GM12892 (cell line): ENCODE results near the gene NDUFAF8.

ENCODE experiments used
- DNase-seq: peaks from one replicate; pipeline ENCODE4 v3.0.0; 2011; ENCODE audit not compliant: insufficient read length
- FAIRE-seq: peaks from 2 replicates; lab custom pipeline; 2011; peaks lifted over from hg19 to GRCh38; lab: Jason Lieb, UNC
- POLR2A ChIP-seq: IDR thresholded peaks from 2 replicates; pipeline ENCODE4 v1.6.1; 2011; ENCODE audit warnings: low read depth, low read length, control low read depth
- POLR2AphosphoS5 ChIP-seq: IDR thresholded peaks from 2 replicates; pipeline ENCODE4 v1.6.1; 2011; ENCODE audit warnings: low read depth, low read length, control low read depth
- TAF1 ChIP-seq: IDR thresholded peaks from 2 replicates; pipeline ENCODE4 v1.6.1; 2011; ENCODE audit warnings: low read depth, mild to moderate bottlenecking, control low read depth, low read length, borderline replicate concordance

NDUFAF8 gene

GRCh38 chr17:81231121-81231645, 7.9 kb upstream of the NDUFAF8 start:
- no peak for FAIRE-seq
- TF ChIP-seq POLR2AphosphoS5 (no peak), TAF1 (no peak), POLR2A (no peak)
- DNase-seq, result no peak

- FAIRE-seq, result no peak
- DNase-seq, result no peak
- TF ChIP-seq TAF1 (no peak), POLR2AphosphoS5 (no peak), POLR2A (no peak)
Measured at GRCh38 chr17:81231766-81232581, 7.1 kb upstream of the NDUFAF8 start.

DNA sequence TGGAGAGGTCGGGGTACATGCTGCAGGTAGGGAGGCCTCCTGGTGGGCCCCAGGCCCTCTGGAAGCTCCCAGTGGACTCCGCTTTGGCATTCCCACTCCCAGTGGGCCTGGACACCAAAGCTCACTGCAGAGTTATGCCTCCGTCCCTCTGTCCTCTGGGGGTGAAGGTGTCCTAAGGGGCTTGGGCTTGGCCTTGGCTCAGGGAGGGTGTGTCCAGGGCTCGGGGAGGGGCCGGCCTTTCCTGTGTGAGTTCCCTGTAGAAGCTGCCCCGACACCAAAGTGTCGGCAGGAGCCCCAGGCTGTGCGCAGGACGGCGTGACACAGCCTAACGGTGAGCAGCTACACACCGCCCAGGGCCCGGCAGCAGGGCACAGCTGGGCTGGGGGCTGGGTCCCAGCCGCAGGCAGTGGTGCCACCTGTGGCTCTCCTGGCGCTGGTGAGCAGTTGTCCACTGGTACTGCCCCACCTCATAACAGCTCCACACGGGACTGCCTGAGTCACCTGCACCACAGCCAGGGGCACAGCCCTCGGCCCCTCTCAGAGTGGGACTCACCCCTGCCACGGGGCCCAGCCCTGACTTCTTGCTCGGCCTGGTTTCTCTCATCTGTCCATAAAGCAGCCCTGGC, 6.4 kb upstream of the NDUFAF8 start:
- FAIRE-seq (no peak), DNase-seq (no peak)
- TF ChIP-seq TAF1, result no peak
- TF ChIP-seq POLR2A, result no peak
- TF ChIP-seq POLR2AphosphoS5, result no peak

DNA sequence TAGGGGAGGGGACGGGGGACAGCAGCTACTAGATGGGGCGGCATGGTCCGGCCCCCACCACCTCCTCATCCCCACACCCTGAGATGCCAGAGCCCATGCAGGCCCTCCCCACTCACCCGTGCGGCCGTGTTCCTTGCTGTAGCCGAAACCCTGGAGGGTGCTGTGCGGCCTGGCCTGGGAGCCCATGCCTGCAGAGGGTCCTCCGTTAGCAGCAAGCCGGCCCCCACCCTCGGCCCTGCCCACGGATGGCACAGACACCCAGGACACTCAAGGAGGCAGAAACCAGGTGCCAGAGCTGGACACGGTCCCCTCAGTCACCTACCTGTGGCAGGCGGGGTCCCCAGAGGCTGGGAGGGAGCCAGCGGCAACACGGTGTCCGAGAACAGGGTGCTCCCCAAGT, 5.8 kb upstream of the NDUFAF8 start:
- FAIRE-seq (no peak), DNase-seq (no peak)
- TF ChIP-seq POLR2AphosphoS5 (no peak), TAF1 (no peak), POLR2A (no peak)

GRCh38 chr17:81233811-81234505, 5.2 kb upstream of the NDUFAF8 start:
- TF ChIP-seq POLR2A, result no peak
- no peak for TF ChIP-seq POLR2AphosphoS5
- TF ChIP-seq TAF1, result no peak
- no peak for DNase-seq
- no peak for FAIRE-seq

DNA sequence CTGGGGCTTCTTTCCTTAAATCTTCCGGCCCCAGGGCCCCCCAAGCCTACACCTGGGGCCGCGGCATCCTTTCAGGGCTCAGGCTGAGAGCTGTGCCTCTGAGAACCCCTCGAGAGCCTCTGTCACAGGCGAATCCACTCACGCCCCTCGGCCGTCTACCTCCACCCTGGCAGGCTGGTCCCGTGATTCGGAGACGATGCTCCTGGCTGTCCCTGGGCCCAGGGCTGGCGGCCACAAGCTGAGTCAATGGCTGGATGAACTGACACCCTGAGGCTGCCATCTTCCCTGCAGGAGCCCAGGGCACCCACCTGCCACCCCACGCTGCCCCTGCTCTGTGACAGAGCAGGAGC, 4.6 kb upstream of the NDUFAF8 start:
- DNase-seq (no peak), FAIRE-seq (no peak)
- TF ChIP-seq POLR2AphosphoS5 (no peak), TAF1 (no peak), POLR2A (no peak)

DNA sequence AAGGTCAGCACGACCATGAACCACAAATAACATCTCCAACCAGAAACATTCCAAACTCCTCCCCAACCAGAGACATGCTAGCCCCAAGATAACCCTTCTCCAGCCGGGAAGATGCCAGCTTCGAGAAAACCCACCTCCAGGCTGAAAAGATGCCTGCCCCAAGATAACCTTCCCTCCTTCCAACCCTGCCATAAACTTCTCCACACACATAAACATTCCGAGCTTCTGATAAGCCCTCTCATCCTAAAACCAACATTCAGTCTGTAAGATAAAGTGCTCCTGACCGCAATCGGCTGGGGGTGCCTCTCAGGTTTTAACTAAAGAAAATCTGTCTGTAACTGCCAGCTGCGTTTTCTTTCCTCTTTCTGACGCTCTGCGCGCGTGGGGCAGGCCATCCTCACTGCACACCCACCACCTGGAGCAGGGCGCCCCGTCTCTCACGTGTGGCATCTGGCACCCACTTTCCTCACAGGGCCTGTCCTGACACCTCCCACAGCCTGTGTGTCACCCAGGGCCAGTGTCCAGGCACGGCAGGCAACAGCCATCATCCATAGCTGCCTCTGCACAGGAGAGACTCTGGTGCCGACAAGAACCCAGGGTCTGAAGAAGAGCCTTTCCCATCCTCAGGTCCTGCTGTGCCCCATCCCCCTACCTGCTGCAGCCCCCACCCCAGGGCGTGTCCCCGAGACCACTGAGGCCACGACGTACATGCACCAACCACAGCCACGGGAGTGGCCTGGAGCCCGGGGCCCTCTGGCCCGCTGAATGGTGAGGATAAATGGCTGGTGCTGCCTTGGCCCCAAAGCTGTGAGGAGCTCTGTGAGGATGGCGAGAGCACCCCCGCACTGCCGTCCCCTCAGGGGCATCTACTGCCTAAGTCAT, 3.9 kb upstream of the NDUFAF8 start:
- DNase-seq (no peak), FAIRE-seq (no peak)
- TF ChIP-seq TAF1 (no peak), POLR2AphosphoS5 (no peak), POLR2A (no peak)

DNA sequence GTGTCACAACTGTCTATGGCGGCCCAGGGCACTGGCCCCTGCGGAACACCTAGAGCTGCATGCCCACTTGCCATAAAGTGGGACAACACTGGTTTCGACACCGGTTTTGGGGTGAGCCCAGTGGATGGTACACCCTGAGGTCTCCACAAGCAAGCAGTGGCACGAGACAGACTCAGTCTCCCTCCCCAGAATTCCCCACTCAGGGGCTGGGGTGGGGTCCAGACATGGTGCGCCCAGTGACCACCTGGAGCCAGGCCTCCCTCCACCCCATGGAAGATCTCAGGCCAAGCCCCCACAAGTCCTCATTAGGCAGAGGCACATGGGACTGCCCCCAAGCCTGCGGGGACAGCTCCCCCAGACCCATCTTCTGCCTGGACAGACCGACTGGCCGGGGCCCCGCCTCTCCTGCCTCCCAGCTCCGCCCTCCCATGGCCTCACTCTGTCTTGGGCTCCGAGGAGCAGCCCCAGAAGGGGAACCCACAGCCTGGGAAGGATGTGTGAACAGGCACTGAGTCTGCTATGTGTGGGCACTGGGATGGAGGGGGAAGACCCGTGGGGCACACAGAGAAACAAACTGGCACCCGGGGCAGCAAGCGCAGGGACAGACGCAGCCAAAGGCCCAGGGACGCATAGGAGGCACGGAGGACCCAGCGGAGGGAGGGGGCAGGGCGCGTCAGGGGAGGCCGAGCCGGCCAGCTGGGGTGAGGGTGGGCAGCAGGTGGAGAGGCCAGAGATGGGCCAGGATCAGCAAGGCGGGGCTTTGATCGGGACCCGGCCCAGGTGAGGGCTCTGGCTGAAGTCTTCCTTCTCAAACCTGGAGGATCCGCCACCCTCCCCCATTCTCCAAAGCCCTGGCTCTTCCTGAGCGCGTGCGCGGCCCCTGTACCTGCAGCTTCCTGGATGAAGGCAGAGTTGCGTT, 3.0 kb upstream of the NDUFAF8 start:
- TF ChIP-seq TAF1, result no peak
- TF ChIP-seq POLR2A, result no peak
- no peak for TF ChIP-seq POLR2AphosphoS5
- DNase-seq, result no peak
- no peak for FAIRE-seq

DNA sequence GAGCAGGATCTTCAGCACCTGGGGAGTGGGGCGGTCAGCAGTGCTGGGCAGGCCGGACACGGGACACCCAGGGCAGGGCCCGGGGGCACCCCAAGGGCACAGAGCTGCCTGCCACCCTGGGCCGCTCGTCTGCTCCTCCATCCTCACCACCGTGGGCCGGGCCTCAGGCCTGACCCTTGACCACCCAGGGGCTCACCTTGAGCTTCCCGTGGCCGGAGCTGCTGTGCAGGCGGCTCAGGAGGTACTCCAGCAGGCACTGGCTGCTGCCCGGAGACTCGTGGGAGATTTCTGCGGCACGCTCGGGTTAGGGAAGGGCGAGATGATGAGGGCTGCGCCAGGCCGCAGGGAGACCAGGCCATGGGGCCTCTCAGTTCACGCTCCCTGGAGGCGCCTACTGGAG, 2.3 kb upstream of the NDUFAF8 start:
- TF ChIP-seq TAF1 (no peak), POLR2A (no peak), POLR2AphosphoS5 (no peak)
- DNase-seq (no peak), FAIRE-seq (no peak)

DNA sequence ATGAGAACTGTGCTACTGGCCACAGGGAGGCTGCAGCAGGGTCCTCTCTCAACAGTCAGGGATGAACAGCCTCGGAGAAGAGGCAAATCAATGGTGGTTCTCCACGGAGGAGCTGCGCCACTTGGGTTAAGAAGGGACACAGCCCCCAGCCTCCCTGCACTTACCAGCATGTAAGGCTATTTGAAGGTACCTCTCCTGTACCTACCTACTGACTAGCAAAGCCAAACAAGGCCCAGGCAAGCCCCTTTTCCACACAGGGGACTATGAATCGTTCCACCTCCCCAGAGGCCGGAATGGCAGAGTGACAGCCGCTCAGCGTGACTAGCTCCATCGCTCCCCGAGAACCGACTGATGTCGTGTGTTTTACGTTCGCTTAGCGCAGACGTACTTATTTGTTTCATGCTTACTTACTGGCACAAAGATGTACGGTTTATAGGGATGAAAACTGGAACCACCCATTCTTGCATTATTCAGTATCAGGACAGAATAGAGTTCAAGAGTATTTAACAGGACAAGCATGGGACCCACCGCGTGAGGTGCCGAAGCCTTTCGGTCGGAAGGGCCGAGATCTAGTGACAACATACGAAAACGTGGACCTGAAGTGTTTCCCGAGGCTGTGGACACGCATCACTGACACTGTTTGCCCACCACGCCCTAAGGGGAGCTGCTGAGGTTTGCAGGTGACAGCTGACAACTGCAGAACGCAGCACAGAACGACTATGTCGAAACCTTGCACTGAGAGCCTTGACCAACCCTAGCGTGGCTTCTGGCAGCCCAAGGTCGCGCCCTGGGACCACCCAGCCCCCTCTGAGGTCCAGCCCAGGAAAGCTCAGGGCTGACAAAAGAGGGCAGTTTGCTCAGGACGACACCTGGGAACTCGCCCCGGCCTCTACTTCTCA, 1.3 kb upstream of the NDUFAF8 start:
- FAIRE-seq (peak; percentile 65), DNase-seq (no peak)
- TF ChIP-seq TAF1 (no peak), POLR2A (no peak), POLR2AphosphoS5 (no peak)
